Heart right ventricle (tissue), 16 donors: ENCODE results near the gene NCKAP5. TPM values are rescaled to one million over a fixed set of nuclear protein-coding genes. Genes with fewer than 3 reads are reported as not detected.

Source experiments
- ATAC-seq, 8 donors: fragments of 200-7000 bp; cut with Tn5 transposase; one replicate each; pipeline ENCODE4 v1.9.1; 2020; ENCODE audit warnings: mild to moderate bottlenecking in 8 of 8, moderate library complexity in 8 of 8, moderate number of reproducible peaks in 1 of 8
- DNase-seq, 2 donors: peaks; one replicate each; pipeline ENCODE4 v3.0.0-alpha.2; 2020
- H3K27ac ChIP-seq, 10 donors: fragments of 200-600 bp; sonication (generic) in 2 of 10; one replicate each; pipeline versions ENCODE4 v1.5.0 to v1.8.0; 2020 to 2022; ENCODE audit warnings: mild to moderate bottlenecking in 3 of 10
- H3K27me3 ChIP-seq, 7 donors: fragments of 200-600 bp; one replicate each; pipeline ENCODE4 v1.8.0; 2021 to 2022; ENCODE audit warnings: mild to moderate bottlenecking in 2 of 7
- H3K36me3 ChIP-seq, 9 donors: fragments of 200-600 bp; sonication (generic) in 1 of 9; one replicate each; pipeline versions ENCODE4 v1.5.0 to v1.8.0; 2020 to 2022; ENCODE audit warnings: mild to moderate bottlenecking in 2 of 9
- H3K4me1 ChIP-seq, 9 donors: fragments of 200-600 bp; sonication (generic) in 1 of 9; one replicate each; pipeline versions ENCODE4 v1.5.0 to v1.8.0; 2020 to 2022; ENCODE audit warnings: mild to moderate bottlenecking in 4 of 9
- H3K4me3 ChIP-seq, 10 donors: fragments of 200-600 bp; sonication (generic) in 2 of 10; one replicate each; pipeline versions ENCODE4 v1.5.0 to v1.8.0; 2020 to 2022; ENCODE audit warnings: mild to moderate bottlenecking in 7 of 10, moderate library complexity in 2 of 10
- H3K9me3 ChIP-seq, 11 donors: fragments of 200-600 bp in 10 of 11; sonication (generic) in 2 of 11; one replicate each; pipeline versions ENCODE4 v1.5.0 to v1.8.0; 2013 to 2022; ENCODE audit warnings: mild to moderate bottlenecking in 2 of 11, control low read depth in 1 of 11, moderate library complexity in 1 of 11
- CTCF ChIP-seq, 9 donors: fragments of 200-600 bp; sonication (generic) in 2 of 9; IDR thresholded peaks; one replicate each; pipeline versions ENCODE4 v1.5.0 to v1.8.0; 2021 to 2022; ENCODE audit warnings: antibody characterized with exemption in 9 of 9, mild to moderate bottlenecking in 5 of 9, moderate library complexity in 1 of 9
- WGBS, 2 donors: extraction: QIAGEN DNeasy Blood & Tissue Kit; methylation state at CpG; one replicate each; pipeline ENCODE4 v1.1.7; 2013; ENCODE audit warnings: inconsistent platforms in 1 of 2; 5-methylcytosine and 5-hydroxymethylcytosine counted together
- intact Hi-C, 10 donors: fragments of 100-400 bp; cut with DNase I; formaldehyde crosslinking; loops; one replicate each; pipeline versions ENCODE4 v1.11.1 to v1.14.2; 2022
- polyA plus RNA-seq, 2 donors: library from polyadenylated mRNA; stranded (reverse); fragments of 200-250 nt; gene quantifications; one replicate each; pipeline ENCODE4 v1.2.3, GENCODE V29; 2013
- total RNA-seq, 10 donors: library from RNA; stranded (reverse); fragmentation: NEBNext Ultra II Directional in 3 of 10; extraction: Animal tissue kit (Norgen Biotek cat#: 25700) in 3 of 10; gene quantifications; one replicate each; pipeline versions ENCODE4 v1.2.1 to v1.2.4, GENCODE V29; 2021 to 2023
- donor health status: Arrhythmogenic right ventricular cardiomyopathy.
- donor health status: ischemic (EF 13 %, LVEDD 7.1; RV severe dilation, severe dysfunction).
- donor health status: healthy with polysubstance abuse.
- donor health status: DM: no; HTN: yes; CAD: no.
- donor health status: DM: no; HTN: no; CAD: no.
- donor health status: ischemic (EF 25% LVEDD 6.9; RV normal size, moderate dysfunction).
- donor health status: ischemic (EF 25% LVEDD 5.7; RV mildly dilated, moderate dysfunction).
- donor health status: healthy.
- donor health status: DM: yes; HTN: yes; CAD: no.
- donor health status: Ischemic cardiomyopathy.
- donor health status: ischemic (EF 35%, LVEDD 5.7; RV mildly dilated, moderate dysfunction).
- donor health status: nonischemic (EF 11% LVEDD 7.7; RV severe dilation, severe dysfunction).
- donor health status: DM: yes; HTN: yes; CAD: no.
- donor health status: PGD.
- donor health status: ischemic (EF 29% LVEDD 5.4; RV normal size, mild dysfunction).
- donor health status: nonischemic (EF 23%, LVEDD 6.1; RV moderate dilation, normal function).

Gene NCKAP5
- total and polyA plus RNA-seq, 12 donors: 0.57 to 11.7 (median 6.2) TPM

- ATAC-seq (no peak), DNase-seq (no peak)
- no peak overlapping the region for H3K4me3 ChIP-seq
- H3K9me3 ChIP-seq: no peaks in the 10 kb centered on the region
- TF ChIP-seq CTCF (IDR thresholded peaks at IDR 0.05): no peak
- H3K27me3 ChIP-seq: no peaks in the 10 kb centered on the region
- peaks cover 0 to 19% (median 0%) of the 10 kb centered on the region in 9 donors for H3K4me1 ChIP-seq
- intact Hi-C loops: no loop called here
- WGBS, 2 donors: 76 to 82% methylated on average over 3 of the region's 3 CpGs
- H3K36me3 ChIP-seq: no peaks in the 10 kb centered on the region
- H3K27ac ChIP-seq: no peak overlapping the region
Measured at GRCh38 chr2:133364636-133365035, 203.6 kb downstream of the NCKAP5 start.

- Histone ChIP-seq H3K4me1 (peaks cover 0 to 19% (median 0%) of the 10 kb centered on the region in 9 donors), H3K27ac (no peak overlapping the region), H3K36me3 (no peaks in the 10 kb centered on the region), H3K4me3 (no peak overlapping the region), H3K27me3 (no peaks in the 10 kb centered on the region), H3K9me3 (no peaks in the 10 kb centered on the region)
- DNase-seq (no peak), ATAC-seq (no peak)
- no peak for TF ChIP-seq CTCF (IDR thresholded peaks at IDR 0.05)
- 94 to 96% methylated on average over 1 of the region's 1 CpG for WGBS, 2 donors
- intact Hi-C loops: no loop called here
Measured at GRCh38 chr2:133363884-133364283, 204.4 kb downstream of the NCKAP5 start.

- Histone ChIP-seq H3K27me3 (no peaks in the 10 kb centered on the region), H3K36me3 (no peaks in the 10 kb centered on the region), H3K9me3 (no peaks in the 10 kb centered on the region), H3K4me1 (peaks cover 0 to 19% (median 0%) of the 10 kb centered on the region in 9 donors), H3K27ac (no peak overlapping the region), H3K4me3 (no peak overlapping the region)
- DNase-seq: no peak
- ATAC-seq: peak in 1 of 8 donors; percentile 39
- TF ChIP-seq CTCF (IDR thresholded peaks at IDR 0.05): no peak
- intact Hi-C loops: no loop called here
- 42 to 47% methylated on average over 4 of the region's 4 CpGs for WGBS, 2 donors
Measured at GRCh38 chr2:133362061-133362476, 206.2 kb downstream of the NCKAP5 start.

- Histone ChIP-seq H3K9me3 (no peaks in the 10 kb centered on the region), H3K4me1 (peaks cover 0 to 19% (median 0%) of the 10 kb centered on the region in 9 donors), H3K27ac (no peak overlapping the region), H3K4me3 (no peak overlapping the region), H3K27me3 (no peaks in the 10 kb centered on the region), H3K36me3 (no peaks in the 10 kb centered on the region)
- ATAC-seq (no peak), DNase-seq (no peak)
- TF ChIP-seq CTCF (IDR thresholded peaks at IDR 0.05): no peak
- intact Hi-C loops: no loop called here
- WGBS, 2 donors: 95 to 96% methylated on average over 1 of the region's 1 CpG
Measured at GRCh38 chr2:133360882-133361281, 207.4 kb downstream of the NCKAP5 start.
